NCI-H2029 (cell line): ENCODE measurements around the gene SLC7A6OS.
A peak's percentile ranks its signal among the peaks of the same experiment; 100 is the strongest.

Source experiments
- DNase-seq: peaks from one replicate; lab custom pipeline; 2025; lab: John Stamatoyannopoulos, UW

The SLC7A6OS gene

DNA sequence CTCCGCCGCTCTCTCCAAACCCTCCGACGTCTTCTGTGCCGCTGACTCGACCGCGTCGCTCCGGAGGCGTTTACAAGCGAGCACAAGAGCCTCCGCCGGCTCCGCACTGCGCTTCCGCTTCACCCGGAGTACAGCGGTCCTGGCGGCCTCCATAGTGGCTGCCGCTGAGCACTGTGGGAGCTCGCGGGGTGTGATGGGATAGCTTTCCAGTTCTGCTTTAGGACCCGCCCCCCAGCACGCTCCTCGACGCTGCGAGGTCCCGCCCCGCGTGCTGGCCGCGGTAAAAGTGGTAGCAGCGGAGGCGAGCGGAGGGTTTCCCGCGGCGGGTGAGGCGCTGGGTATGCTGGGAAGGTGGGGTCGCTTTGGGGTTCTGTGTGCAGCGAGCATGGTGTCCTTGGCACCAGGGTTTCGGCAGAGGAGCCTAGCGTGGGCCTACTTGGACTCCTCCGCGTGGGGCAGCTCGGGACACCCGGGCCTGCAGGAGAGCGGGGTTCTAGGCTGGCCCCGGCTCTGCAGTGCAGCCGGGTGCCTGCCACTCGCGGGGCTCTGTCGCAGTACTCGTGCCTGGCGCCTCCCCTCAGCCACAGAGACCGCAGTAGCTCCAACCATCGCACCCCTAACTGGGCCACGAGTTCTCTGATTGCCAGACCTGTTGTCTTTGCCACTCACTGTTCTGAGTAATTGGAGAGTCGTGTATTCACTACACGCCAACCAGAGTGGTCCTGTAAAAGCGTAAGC is at the start of gene SLC7A6OS, which contains the start of gene PRMT7:
Gene SLC7A6OS (minus strand): TSS at position 173 of the 738 bp plus-strand sequence. CDS start 20 bp downstream, at position 153.
Gene PRMT7 (plus strand): TSS at position 246 of the 738 bp plus-strand sequence. CDS start 4,961 bp downstream, outside the sequence.
- DNase-seq, result peak; percentile 64

DNA sequence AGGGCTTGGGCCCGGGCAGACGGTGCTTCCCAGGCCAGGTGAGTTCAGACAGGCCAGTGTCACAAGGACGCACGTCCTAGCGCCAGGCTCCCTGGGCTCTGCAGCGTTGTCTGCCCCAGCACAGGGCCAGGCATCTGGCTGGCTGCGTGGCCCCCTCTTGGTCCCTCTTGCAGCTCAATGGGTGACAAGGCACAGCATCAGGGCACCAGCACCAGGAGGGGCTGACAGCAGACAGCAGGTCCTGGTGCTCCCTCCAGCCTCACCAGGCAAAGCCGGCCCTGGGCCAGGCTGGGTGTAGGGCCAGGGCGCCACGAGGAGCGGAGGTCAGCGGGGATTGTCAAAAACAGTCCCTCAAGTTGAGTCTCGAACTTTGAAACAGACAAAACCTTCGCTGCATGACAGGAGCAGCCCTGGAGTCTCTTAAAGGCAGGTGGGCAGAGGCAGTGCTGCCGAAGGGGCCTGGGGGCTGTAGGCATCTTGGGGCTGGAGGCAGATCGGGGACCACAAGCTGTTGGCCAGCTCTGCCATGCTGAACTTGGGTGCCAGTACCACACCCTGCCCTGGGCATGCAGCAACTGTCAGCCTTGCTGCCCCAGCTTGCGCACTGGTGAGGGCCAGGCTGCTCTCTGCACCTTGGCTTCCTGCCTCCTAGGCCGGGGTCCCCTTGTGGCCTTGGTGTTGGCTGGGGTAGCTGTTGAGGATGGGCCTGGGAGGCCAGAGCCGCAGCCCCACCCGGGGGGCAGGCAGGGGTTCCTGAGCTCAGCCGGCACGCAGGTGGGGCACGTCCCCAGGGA is 48.8 kb upstream of the SLC7A6OS start:
- DNase-seq, result no peak

DNA sequence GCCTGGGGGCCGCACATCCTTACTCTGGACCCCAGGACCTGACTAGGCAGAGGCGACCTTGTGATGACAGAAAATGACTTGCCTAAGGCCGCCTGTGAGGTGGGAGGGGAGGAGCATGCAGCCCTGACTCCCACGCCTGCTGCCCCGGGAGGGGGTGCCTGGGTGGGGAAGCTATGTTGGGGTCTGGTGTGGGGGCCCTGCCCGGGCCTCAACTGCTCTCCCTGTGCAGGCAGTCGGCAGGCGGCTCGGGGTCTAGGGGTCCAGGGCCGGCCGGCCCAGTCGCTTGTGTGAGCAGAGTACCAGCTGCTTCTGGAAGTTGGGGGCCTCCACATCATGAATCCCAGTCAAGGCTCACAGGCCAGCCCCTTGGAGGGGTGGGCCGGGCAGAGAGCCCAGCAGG is 48.2 kb upstream of the SLC7A6OS start:
- DNase-seq, result no peak

DNA sequence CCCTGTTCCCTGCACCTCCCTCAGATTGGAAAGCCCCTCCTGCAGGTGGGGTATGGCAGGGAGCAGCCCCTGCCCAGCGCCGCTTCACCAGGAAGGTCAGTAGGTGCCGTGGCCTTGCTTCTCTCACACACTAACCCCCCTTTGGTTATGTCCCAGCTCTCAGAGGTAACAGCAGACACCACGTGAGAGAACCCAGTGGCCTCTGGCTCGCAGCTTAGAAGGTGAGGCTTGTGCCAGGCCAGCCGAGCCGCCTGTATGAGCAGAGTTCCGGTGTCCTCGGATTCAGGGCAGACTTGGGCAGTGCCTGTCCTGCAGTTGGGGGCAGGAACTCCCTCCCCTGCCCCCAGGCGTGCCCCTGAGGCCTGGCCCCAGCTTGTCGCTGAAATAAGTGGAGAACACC is 47.2 kb upstream of the SLC7A6OS start:
- no peak for DNase-seq

DNA sequence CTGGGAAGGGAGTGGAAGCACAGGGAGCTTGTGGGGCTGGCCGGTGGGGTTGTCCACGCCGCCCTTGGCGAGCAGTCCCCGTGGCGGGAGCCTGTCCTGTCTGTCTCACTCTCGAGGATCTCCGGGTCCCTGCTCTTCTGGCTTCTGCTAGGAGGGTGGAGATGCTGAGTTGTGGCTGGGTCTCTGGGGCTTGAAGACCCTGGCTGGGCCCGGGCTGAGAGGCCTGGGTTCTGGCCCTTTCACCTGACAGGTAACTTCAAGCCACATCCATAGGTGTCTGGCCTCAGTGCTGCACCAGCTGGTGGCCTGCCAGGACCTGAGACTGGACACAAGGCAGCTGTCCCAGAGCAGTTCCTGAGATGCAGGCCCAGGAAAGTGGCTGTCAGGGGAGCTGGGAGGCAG is 46.8 kb upstream of the SLC7A6OS start:
- no peak for DNase-seq

DNA sequence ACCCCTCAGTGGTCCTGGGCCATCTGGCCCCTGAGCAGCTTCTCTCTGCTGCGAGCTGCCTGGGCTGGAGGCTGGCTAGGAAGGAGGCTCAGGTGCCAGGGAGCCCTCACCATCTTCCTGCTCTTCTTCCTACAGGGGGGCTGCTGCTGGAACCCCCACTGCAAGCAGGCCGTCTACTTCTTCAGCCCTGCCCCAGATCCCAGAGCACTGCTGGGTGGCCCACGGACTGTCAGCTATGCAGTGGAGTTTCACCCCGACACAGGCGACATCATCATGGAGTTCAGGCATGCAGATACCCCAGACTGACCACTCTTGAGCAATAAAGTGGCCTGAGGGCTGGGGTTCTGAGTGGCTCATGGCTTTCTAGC is 46.2 kb upstream of the SLC7A6OS start:
- no peak for DNase-seq

DNA sequence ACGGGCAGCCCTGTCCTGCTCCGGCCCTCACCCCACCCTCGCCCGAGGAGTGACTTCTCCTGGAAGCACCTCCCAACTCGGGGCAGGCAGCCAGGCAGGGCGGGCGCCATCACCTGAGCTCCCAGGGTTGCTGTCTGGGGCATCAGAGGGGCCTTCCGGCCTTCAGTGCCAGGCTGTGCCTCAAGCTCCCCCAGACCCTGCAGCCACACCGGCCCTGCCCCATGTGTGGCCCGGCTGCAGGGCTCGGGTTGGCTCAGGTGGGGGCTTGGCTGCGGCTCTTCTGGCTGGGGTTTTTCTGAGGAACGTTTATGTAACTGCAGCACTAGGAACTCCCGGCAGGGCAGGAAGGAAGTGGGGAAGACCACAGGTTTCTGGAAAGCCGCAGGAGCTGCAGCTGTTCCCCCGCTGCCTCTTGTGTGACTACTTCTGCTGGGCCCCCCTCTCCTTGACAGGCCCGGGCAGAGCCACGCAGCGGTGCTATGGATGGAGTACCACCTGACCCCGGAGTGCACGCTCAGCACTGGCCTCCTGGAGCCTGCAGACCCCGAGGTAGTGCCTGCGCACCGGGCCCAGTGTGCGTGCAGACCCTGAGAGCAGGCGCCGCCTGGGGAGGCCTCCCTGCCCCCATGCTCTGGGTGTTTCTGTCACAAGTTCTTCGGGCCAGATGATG is 45.6 kb upstream of the SLC7A6OS start:
- no peak for DNase-seq

DNA sequence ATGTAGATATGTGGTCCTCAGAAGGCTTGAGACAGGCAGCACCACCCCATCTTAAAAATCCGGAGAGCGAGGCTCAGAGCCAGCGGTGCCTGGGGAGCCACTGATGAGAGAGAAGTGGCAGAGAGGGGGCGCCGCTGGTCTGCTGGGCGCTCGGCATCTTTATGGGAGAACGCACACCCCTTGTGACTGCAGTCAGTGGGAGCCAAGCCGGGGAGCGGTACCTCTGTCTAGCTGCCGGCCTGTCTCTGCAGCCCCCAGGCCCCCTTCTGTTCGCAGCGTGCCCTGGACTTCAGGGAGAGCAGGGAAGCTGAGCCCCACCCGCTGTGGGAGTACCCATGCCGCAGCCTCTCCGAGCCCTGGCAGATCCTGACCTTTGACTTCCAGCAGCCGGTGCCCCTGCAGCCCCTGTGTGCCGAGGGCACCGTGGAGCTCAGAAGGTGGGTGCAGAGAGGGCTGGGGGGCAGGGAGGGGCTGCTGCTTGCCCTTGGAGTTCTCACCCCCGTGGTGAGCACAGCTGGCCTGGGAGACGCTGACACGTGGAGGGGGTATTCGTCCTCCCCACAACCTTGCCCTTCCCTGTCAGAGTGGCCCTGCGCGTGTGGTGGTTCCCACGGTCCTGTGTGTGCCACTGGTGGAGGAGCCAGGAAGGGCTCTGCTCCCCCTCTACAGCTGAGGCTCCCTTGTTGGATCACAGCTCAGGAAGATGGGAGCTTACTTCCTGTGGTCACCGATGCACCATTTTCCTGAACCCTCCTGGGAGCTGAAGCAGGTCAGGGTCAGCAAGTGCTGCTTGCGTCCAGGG is 44.9 kb upstream of the SLC7A6OS start:
- DNase-seq, result no peak

DNA sequence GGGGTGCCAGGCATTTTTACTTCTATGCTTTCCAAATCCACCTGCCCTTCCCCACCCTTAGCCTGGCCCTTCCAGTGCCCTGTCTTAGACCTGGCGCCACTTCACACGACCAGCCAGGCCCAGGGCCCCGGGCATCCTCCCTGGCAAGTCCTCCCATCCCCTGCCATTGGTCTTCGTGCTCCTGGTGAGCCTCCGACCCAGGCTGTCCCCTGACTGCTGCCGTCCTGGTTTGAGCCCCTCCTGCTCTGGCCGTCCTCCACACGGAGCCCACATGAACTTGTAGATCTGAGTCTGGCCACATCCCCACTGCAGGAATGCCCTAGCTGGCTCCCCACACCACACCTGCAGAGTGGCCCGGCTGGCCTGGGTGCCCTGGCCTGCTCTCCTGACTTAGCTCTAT is 44.1 kb upstream of the SLC7A6OS start:
- DNase-seq, result no peak

DNA sequence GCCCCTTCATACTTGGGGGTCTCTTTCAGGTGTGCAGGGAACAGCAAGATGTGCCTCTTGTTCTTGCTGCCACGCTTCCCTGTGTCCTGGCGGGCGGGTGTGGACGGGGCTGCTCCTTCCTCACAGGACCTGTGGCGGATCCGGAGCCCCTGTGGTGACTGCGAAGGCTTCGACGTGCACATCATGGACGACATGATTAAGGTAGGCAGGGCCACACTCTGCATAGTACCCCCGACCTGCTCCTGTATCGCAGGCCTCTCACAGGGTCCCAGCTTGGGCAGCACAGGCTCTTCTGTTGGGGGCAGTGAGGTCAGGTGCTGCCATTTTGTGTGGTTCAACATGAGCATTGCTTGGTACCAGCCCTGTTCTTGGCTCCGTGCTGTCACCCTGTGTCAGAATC is 42.6 kb upstream of the SLC7A6OS start:
- DNase-seq, result no peak

DNA sequence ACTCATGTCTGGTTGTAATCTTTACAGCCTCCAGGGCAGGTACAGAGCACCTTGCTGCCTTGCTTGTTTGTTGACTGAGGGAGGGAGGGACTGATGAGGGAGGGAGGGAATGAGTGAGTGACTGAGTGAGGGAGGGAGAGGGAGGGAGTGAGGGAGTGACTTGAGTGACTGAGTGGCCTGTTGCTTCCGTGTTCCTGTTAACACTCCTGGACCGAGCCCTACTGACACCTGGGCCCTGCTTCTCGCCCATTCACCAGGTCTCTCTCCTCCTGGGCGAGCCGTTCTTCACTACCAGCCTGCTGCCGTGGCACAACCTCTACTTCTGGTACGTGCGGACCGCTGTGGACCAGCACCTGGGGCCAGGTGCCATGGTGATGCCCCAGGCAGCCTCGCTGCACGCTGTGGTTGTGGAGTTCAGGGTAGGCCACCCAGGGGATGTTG is 41.3 kb upstream of the SLC7A6OS start:
- peak; percentile 67 for DNase-seq

DNA sequence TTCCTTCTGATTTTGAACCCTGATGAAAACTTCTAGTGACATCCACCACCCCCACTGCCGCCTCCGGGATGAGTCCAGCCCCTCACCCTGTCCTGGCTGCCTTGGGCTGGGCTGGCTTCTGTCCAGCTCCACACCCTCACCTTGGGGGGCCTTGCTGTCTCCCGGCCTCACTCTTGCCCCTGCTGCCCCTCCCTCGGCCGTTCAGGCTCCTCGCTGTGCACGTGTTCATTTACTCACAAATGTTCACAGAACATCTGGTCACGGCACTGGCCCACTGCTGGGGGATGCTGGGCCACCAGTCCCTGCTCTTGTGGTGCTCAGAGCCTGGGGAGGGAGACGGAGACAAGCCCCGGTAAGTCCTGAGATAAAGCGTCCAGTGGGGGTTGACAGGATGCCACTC is 40.7 kb upstream of the SLC7A6OS start:
- no peak for DNase-seq

DNA sequence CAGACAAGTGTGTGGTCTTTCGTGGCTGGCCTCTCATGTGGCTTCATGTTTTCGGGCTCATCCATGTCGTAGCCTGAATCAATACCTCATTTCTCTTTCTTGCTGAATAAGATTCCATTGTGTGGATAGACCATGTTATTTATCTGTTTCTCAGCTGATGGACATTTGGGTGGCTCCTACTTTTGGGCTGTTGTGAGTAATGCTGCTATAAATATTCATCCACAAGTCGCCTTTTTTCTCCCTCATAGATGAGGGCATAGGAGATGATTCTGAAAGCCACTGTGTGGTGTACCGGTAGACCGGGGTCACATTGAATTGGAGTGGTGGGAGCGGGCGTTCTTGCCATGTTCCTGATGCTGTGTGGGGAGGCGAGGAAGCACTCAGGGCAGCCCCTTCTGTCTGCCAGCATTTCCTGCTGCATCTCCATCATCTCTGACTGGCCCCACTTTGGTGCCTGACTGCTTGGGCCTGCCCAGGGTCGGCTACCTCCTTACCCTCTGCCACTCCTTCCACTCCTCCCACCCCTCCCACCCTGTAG is 40.1 kb upstream of the SLC7A6OS start:
- DNase-seq, result no peak

DNA sequence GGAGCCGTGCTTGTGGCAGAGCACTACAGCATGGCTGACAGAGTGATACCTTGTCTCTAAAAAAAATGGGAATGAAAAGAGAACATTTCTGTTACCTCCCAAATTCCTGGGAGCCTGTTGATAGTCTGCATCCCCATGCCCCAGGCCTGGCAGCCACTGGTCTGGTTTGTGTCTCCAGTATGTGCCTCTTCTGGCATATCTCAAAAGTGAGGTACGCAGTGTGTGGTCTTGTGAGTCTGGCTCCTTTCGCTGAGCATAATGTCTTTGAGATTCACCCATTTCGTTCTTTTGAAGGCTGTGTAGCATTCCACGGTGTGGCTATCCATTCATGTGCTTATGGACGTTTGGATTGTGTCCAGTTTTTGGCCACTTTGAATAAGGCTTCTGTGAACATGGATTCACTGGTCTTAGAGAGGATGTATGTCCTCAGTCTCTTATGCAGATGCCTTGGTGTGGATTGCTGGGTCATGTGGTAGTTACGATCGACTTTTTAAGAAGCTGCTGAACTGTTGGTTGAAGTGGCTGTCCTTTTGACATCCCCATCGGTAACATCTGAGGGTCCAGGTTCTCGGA is 39.2 kb upstream of the SLC7A6OS start:
- DNase-seq, result no peak

DNA sequence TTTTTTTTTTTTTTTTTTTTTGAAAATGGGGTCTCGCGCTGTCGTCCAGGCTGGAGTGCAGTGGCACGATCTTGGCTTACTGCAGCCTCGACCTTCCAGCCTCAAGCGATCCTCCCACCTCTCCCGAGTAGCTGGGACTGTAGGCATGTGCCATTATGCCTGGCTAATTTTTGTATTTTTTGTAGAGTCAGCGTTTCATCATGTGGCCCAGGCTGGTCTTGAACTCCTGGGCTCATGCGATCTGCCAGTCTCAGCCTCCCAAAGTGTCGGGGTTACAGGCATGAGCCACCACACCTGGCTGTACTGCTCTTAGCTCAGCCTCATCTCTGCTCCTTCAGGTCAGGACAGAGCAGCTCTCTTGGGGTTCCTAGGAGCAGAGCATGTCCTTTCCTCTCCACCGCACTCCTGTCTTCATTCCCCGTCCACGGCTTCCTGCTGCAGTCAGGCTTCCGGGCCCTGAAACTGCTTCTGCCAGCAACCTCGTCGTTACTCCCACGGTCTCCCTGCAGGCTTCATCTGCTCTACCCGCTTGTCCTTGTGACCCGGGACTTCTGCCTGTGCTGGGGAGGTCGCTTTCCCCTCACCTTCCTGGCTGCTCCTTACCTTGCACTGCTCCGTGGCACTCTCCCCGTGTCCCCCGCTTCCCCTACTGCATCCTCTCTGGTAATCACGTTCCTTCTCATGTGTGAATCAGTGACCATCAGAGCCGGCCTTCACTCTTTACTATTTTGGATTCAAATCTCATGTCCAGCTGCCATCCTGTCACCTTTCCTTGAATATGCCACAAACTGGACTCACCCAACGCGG is 38.1 kb upstream of the SLC7A6OS start:
- DNase-seq, result no peak

DNA sequence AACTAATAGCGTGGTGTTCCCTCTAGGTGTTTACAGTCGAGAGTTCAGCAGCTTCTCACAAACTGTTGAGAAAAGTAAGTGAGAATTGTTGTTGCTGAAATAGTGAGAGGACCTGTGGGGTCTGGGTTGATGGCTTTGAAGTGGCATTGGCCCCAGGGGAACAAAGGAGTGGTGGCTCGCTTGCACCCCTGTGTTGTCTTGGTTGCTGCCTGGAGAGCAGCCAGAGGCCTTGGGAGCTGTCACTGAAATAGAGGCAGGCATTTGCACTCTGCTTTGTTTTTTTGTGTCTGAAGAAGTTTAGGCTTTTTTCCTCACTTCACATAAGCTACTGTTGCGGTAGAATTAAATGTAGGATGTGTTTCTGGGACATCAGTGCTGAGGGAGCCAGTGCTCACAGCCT is 36.9 kb upstream of the SLC7A6OS start:
- no peak for DNase-seq

DNA sequence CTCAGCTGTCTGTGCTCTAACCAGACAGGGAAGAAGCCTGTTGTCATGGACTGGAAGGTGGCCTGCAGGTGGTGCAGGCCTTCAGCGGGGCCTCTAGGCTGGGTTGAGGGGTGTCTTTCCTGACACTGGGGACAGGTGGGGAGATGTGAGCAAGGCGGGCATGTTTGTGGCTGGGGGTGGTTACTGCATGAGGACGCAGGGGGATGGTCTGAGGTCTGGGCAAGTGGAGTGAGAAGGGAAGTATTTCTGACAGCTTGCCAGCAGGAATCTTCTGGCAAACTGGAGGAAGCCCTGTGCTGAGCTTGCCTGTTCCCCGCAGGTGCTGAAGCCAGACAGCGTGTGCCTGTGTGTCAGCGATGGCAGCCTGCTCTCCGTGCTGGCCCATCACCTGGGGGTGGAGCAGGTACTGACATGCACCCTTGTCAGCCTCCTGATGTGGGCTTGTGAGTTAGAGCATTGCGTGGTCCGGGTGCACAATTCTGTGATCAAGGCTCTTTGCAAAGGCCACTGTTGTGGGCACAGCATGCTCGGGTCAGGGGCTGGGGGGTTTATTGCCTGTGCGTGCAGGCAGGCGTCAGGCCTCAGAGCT is 36.2 kb upstream of the SLC7A6OS start:
- DNase-seq, result no peak

DNA sequence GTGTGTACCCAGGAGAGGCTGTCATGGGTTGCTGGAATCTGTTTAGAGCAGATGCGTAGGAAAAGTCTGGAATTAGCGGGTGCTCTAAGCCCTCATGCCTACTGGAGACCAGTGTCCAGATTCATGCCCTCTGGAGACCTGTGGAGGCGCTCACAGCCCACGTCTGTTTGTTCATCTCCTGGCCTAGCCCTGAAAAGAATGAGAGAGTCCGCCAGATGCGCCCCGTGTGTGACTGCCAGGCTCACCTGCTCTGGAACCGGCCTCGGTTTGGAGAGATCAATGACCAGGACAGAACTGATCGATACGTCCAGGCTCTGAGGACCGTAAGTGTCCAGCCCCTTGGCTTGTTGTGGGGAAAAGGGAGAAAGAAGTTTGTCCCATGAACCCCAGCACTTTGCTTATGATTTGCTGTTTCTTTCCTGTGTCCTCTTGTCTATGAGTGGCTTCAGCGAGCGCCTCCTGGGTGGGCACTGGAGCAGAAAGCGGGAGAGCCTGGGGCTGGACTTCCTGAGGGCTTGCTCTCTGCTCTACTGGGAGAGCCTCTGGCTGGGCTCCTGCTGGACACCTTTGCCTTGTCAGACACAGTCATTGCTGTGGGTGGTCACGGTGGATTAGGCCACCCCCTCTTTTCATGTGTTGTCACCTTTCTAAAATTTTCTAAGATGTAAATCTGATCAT is 35.4 kb upstream of the SLC7A6OS start:
- no peak for DNase-seq

DNA sequence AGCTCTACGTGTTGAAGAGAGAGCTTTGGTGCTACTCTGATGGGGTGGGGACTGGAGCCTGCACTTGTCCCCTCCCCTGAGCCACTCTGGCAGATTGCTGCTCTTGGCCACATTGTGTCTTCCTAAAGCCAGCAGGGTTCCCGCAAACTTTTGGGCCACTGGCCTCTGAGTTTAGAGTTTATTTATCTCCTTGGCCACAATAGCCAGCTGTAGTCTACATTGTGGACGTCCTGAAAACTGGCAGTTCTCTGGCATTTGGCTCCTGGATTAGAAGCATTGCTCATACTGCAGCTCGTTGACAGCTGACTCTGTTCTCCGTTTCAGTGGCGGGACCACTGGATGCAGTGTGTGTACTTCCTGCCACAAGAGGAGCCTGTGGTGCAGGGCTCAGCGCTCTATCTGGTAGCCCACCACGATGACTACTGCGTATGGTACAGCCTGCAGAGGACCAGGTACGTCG is 34.6 kb upstream of the SLC7A6OS start:
- DNase-seq, result no peak
